Measurements from ENCODE around the gene LSM7.

- TF ChIP-seq CTCF (IDR thresholded peaks at IDR 0.05) (no peak), POLR2A (IDR thresholded peaks at IDR 0.05) (no peak)
Measured at GRCh38 chr19:2288338-2288817, 40.0 kb downstream of the LSM7 start.

Data from lower leg skin (tissue), 3 donors.